Left ventricle myocardium superior (tissue), 1 donor: ENCODE data around the gene ZBTB48. TPM values are rescaled to one million over a fixed set of nuclear protein-coding genes. Genes with fewer than 3 reads are reported as not detected.
A peak's percentile ranks its signal among the peaks of the same experiment; 100 is the strongest.
"Not testable (repeated sequence)": the region's sequence is repeated elsewhere in the genome, so short reads cannot be mapped to it uniquely, and the experiment has no call there.

ENCODE experiments used
- ATAC-seq: fragments of 200-7000 bp; cut with Tn5 transposase; one replicate; pipeline ENCODE4 v1.9.1; 2020; ENCODE audit warnings: mild to moderate bottlenecking, moderate library complexity
- DNase-seq: peaks from one replicate; pipeline ENCODE4 v3.0.0-alpha.2; 2020
- intact Hi-C: fragments of 100-400 bp; cut with micrococcal nuclease; formaldehyde crosslinking; loops from one replicate; pipeline ENCODE4 v1.11.0; 2022
- long read RNA-seq: library from polyadenylated mRNA; unstranded; transcript quantifications from one replicate; pipeline ENCODE4 v2.0.0, GENCODE V29; 2021
- total RNA-seq: library from RNA; stranded (reverse); fragmentation: NEBNext Ultra II Directional; extraction: Animal tissue kit (Norgen Biotek cat#: 25700); gene quantifications from one replicate; pipeline ENCODE4 v1.2.1, GENCODE V29; 2021
- donor health status: DM: no; HTN: yes; CAD: no; lungs with severe emphysema.

Gene ZBTB48
- total RNA-seq: 13.3 TPM
- long read RNA-seq, partial matches to known transcripts: 2 of 21 reads
- long read RNA-seq, other reads (novel, unspliced or antisense): 16 of 21 reads

DNA sequence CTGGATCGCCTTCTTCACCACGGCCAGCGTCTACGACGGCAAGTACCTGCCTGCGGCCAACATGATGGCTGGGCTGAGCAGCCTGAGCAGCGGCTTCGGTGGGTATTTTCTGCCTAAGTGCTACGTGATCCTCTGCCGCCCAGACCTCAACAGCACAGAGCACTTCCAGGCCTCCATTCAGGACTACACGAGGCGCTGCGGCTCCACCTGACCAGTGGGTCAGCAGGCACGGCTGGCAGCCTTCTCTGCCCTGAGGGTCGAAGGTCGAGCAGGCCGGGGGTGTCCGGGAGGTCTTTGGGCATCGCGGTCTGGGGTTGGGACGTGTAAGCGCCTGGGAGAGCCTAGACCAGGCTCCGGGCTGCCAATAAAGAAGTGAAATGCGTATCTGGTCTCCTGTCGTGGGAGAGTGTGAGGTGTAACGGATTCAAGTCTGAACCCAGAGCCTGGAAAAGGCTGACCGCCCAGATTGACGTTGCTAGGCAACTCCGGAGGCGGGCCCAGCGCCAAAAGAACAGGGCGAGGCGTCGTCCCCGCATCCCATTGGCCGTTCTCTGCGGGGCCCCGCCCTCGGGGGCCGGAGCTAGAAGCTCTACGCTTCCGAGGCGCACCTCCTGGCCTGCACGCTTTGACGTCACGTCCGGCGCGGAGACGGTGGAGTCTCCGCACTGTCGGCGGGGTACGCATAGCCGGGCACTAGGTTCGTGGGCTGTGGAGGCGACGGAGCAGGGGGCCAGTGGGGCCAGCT, at the start of gene ZBTB48:
TSS of gene ZBTB48 (plus strand) at position 621 of the 745 bp plus-strand sequence. CDS start 616 bp downstream, outside the sequence.
- intact Hi-C loops: no loop called here
- peak; percentile 100 for DNase-seq
- peak; percentile 97 for ATAC-seq

DNA sequence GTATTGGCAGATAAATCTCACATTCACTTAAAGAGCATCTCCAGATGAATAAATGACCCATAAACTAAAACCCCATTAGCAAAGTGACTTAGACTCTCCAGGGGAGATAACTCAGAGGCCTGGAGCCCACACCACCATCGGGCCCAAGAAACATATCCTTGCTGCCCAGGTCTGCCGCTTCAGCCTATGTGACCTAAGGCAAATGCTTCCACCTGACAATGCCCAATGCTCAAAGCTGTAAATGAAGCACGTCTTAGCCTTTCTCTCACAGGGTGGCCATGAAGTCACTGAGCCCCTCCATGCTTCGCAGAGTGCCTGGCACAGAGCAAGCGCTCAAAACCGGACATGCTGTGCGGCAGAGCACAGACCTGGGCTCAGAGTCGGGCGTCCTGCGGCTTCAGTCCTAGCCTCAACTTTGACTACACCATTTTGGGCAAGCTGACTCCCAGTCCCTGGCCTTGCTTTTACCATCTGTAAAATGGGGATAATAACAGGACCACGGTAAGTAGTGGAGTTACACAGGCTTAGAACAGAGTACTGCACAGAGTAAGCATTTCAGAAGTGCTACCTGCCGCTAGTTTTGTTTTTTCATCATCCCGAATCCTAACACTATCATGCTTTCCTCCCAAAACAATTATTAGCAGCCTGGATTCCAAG, 49.2 kb upstream of the ZBTB48 start:
- intact Hi-C loops: no loop called here
- ATAC-seq (no peak), DNase-seq (no peak)

DNA sequence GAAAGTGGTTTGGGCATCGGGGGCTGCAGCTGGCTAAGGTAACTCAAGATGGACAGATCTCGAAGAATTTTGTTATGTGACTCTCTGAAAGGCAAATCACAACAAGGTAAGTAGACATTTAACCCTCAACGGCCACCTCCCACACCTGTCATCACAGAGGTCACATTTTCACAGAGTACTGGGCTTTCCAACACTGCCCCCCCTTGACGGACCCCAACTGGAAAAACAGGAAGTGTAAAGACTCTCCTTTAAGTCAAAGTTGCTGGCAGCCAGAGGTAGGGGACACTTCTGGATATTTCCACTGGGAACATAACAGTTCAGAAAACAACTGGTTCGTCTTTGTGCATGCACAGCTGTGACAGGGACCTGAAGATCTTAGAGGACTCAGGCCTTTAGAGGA, 47.8 kb upstream of the ZBTB48 start:
- ATAC-seq: no peak
- DNase-seq: no peak
- intact Hi-C loops: no loop called here

GRCh38 chr1:6534248-6534822, 45.5 kb upstream of the ZBTB48 start:
- intact Hi-C loops: no loop called here
- DNase-seq: no peak
- ATAC-seq: no peak

- no peak for DNase-seq
- ATAC-seq: no peak
- intact Hi-C loops: no loop called here
Measured at GRCh38 chr1:6535214-6535613, 44.6 kb upstream of the ZBTB48 start.

DNA sequence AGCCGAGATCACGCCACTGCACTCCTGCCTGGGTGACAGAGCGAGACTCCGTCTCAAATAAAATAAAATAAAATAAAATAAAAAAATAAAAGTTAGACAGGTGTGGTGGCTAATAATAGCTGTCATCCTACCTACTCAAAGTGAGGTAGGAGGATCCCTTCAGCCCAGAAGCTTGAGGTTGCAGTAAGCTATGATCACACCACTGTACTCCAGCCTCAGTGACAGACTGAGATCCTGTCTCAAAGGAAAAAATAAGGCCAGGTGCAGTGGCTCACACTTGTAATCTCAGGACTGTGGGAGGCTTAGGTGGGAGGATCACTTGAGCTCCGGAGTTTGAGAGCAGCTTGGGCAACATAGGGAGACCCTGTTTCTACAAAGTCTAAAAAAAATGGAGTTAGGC, 43.5 kb upstream of the ZBTB48 start:
- ATAC-seq (no peak), DNase-seq (no peak)
- intact Hi-C loops: no loop called here

- no peak for DNase-seq
- intact Hi-C loops: no loop called here
Measured at GRCh38 chr1:6538956-6539355, 40.8 kb upstream of the ZBTB48 start.

GRCh38 chr1:6544831-6545230, 35.0 kb upstream of the ZBTB48 start:
- no peak for ATAC-seq
- intact Hi-C loops: no loop called here

More at GRCh38 chr1:6538956-6539355, 40.8 kb upstream of the ZBTB48 start:
- ATAC-seq: no peak

DNA sequence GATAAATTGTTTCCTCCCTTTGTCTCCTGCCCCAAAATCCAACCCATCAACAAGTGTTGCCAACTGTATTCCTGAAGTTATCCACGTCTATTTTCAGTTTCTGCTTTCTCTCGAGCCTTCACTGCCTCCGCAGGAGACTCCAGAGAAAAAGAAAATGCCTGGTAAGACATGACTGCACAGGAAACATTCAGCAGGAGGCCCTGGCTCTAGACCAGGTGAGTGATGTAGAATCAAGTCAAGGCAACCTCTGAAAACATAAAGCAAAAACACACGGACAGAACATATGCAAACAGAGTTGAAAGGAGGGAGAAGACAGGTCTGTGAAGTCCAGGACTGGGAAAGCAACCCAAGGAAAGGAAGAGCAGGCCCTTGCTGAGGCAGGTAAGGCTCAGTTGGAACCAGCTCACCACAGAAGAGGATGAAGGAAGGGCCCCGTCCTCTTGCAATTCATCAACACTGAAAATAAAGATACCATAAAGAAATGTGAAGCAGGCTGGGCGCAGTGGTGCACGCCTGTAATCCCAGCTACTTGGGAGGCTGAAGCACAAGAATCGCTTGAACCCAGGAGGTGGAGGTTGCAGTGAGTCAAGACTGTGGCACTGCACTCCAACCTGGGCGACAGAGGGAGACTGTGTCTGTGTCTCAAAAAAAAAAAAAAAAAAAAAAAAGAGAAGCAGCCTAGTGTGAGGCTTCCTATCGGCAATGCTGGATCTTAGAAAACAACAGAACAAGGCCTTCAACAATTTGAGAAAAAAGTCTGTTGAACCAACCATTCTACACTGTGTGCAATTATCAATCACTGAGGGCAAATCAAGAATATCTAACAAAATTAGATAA, 34.3 kb upstream of the ZBTB48 start:
- intact Hi-C loops: no loop called here
- ATAC-seq (no peak), DNase-seq (no peak)

More at GRCh38 chr1:6544831-6545230, 35.0 kb upstream of the ZBTB48 start:
- DNase-seq: no peak

GRCh38 chr1:6546326-6546725, 33.5 kb upstream of the ZBTB48 start:
- ATAC-seq: peak; percentile 38

DNA sequence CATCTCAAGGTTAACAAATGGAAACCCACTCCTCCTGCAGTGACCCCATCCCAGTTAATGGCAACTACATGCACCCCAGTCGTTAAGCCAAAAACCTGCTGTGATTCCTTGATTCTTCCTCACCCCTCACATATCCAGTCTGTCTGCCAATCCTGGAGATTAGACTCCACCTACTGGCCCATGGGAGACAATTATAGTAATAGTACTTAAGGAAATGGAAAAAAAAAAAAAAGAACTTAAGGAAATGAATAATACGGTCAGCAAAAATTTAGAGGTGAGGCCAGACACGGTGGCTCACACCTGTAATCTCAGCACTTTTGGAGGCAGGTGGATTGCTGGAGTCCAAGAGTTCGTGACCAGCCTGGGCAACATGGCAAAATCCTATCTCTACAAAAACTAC, 32.5 kb upstream of the ZBTB48 start:
- intact Hi-C loops: no loop called here
- no peak for ATAC-seq
- no peak for DNase-seq

More at GRCh38 chr1:6546326-6546725, 33.5 kb upstream of the ZBTB48 start:
- no peak for DNase-seq
- intact Hi-C loops: no loop called here

GRCh38 chr1:6554031-6554906, 25.5 kb upstream of the ZBTB48 start, which contains the start of gene NOL9:
Gene NOL9, minus strand, starts transcription at chr1:6554513. Its CDS starts 11 bp downstream, at chr1:6554502.
- ATAC-seq: peak; percentile 98
- intact Hi-C loops: loop anchor here (5.0 kb wide), 1 partner anchor 67 kb away; no protein-coding TSS in a partner anchor
- DNase-seq: peak; percentile 98

DNA sequence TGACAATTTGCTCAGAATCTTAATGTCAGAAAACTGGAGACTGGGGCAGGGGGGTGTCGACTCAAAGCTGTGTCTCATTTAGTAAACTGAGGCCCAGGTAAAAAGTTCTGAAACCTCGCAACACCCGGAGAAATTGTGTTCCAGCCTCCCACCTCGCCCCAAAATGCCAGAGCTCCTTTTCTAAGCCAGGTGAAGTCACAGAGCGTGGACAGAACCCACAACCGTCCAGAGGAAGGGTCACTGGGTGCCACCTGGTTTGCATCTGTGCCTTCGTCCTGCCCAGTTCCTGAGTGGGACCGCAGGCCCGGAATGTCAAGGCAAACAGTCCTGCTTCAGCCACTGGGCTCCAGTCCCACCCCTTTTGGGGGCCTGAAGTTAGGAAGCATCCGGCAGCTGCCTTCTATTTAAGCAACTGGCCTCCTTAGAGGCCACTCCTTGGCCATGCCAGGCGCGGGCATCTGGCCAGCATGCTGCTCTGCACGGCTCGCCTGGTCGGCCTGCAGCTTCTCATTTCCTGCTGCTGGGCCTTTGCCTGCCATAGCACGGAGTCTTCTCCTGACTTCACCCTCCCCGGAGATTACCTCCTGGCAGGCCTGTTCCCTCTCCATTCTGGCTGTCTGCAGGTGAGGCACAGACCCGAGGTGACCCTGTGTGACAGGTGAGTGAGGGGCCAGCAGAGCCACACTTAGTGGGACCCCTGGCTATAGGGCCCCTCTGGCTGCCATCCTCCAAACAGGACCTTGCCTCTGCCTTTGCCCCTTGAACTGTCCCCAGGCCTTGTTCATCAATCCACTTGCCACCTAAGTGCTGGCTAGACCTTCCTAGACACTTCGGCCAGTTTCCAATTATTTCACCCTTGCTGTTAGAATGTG, 24.7 kb upstream of the ZBTB48 start, which contains the start of gene TAS1R1:
TSS of gene TAS1R1 (plus strand) at position 401 of the 872 bp plus-strand sequence. CDS start at position 468, 67 bp downstream.
- peak; percentile 46 for DNase-seq
- intact Hi-C loops: loop anchor here (5.0 kb wide), 1 partner anchor 68 kb away; no protein-coding TSS in a partner anchor

DNA sequence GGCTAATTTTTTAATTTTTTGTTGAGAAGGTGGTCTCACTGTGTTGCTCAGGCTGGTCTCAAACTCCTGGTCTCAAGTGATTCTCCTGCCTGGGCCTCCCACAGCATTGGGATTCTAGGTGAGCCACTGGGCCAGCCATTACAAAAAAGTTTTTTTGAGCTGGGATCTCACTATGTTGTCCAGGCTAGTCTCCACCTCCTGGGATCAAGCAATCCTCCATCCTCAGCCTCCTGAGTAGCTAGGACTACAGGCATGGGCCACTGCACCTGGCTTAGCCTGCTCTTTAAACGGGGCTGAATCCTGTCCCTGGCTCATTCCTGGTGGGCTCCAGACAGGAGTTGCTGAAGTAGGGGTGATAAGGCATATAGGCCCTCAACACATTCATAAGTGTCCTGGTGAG, 22.2 kb upstream of the ZBTB48 start:
- ATAC-seq (no peak), DNase-seq (peak; percentile 3)
- intact Hi-C loops: no loop called here

More for the DNA sequence above, 24.7 kb upstream of the ZBTB48 start, which contains the start of gene TAS1R1:
- peak; percentile 34 for ATAC-seq

DNA sequence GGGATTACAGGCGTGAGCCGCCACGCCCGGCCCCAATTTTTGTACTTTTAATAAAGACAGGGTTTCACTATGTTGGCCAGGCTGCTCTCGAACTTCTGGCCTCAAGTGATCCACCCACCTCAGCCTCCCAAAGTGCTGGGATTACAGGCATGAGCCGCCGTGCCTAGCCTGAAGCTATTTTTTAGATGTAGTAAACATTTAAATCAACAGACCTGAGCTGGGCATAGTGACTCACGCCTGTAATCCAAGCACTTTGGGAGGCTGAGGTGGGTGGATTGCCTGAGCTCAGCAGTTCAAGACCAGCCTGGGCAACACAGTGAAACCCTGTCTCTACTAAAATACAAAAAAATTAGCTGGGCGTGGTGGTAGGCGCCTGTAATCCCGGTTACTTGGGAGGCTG, 20.6 kb upstream of the ZBTB48 start:
- ATAC-seq, intact Hi-C loops, DNase-seq: not testable (repeated sequence)

- intact Hi-C loops: no loop called here
- ATAC-seq: no peak
- peak; percentile 4 for DNase-seq
Measured at GRCh38 chr1:6560267-6560666, 19.5 kb upstream of the ZBTB48 start.

GRCh38 chr1:6569033-6569432, 10.8 kb upstream of the ZBTB48 start:
- ATAC-seq (no peak), DNase-seq (no peak)
- intact Hi-C loops: no loop called here
